Measurements from ENCODE around the gene ENTPD2. TPM values are rescaled to one million over a fixed set of nuclear protein-coding genes. Genes with fewer than 3 reads are reported as not detected.

The ENTPD2 gene
- total RNA-seq, 4 donors from 2014 or later: 0.22 to 0.55 TPM; not detected in 2

DNA sequence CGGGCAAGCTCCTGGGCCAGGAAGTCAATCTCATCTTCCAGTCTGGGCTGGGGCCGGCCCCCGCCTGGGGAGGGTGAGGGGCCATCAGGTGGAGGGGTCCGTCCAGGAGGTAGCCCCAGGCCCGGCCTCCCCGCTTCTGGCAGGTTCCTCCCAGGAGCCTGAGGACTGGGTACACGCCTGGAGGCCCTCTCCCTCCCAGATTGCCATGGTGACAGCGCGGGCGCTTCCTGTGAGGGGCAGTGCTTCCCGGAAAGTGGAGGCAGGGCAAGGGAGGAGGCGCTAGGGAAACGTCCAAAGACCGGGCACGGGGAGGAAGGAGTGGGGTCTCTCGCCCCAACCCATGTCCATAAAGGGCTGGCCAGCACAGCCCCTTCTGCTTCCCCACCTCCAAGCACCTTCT is 12.7 kb downstream of the ENTPD2 start:
- ATAC-seq (no peak), DNase-seq (no peak)
- in situ Hi-C loops (cut with MboI; ENCODE audit: low sequenced_read_pairs in 4 of 4): no loop called here
- Histone ChIP-seq H3K36me3 (peaks cover 0 to 12% of the 10 kb centered on the region in 2 donors), H3K27ac (no peak overlapping the region), H3K27me3 (no peaks in the 10 kb centered on the region), H3K4me1 (peaks cover 5 to 18% of the 10 kb centered on the region in 2 donors), H3K9me3 (no peaks in the 10 kb centered on the region), H3K4me3 (no peak overlapping the region)
- TF ChIP-seq, protein P1, sequence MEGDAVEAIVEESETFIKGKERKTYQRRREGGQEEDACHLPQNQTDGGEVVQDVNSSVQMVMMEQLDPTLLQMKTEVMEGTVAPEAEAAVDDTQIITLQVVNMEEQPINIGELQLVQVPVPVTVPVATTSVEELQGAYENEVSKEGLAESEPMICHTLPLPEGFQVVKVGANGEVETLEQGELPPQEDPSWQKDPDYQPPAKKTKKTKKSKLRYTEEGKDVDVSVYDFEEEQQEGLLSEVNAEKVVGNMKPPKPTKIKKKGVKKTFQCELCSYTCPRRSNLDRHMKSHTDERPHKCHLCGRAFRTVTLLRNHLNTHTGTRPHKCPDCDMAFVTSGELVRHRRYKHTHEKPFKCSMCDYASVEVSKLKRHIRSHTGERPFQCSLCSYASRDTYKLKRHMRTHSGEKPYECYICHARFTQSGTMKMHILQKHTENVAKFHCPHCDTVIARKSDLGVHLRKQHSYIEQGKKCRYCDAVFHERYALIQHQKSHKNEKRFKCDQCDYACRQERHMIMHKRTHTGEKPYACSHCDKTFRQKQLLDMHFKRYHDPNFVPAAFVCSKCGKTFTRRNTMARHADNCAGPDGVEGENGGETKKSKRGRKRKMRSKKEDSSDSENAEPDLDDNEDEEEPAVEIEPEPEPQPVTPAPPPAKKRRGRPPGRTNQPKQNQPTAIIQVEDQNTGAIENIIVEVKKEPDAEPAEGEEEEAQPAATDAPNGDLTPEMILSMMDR (IDR thresholded peaks at IDR 0.05 in 4 of 5, conservative IDR thresholded peaks at IDR 0.05 in 1 of 5): no peak
- no peak for TF ChIP-seq POLR2A (IDR thresholded peaks at IDR 0.05)
- intact Hi-C loops (cut with DNase I; ENCODE audit: low total_unique reads): no loop called here

DNA sequence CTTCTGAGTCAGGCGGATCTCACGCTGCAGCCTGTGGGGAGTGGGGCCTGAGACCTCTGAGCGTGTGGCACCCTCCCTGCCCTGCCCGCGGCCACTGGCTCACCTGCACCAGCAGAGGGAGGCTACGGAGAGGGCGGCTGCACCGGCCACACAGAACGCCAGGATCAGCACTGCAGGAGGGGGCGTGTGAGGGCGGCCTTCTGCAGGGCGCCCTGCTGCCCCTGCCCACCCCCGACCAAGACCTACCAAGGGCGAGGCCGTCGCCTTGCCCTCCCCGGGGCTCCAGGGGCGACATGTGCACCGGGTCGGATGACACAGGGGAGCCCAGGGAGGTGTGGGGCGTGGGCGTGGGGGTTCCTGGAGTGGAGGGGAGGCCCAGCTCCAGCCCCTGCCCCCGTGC is 13.3 kb downstream of the ENTPD2 start:
- H3K4me3 ChIP-seq: no peak overlapping the region
- ATAC-seq: no peak
- H3K4me1 ChIP-seq: peaks cover 5 to 16% of the 10 kb centered on the region in 2 donors
- intact Hi-C loops (cut with DNase I; ENCODE audit: low total_unique reads): no loop called here
- no peak for TF ChIP-seq POLR2A (IDR thresholded peaks at IDR 0.05)
- TF ChIP-seq, protein P1 (IDR thresholded peaks at IDR 0.05 in 4 of 5, conservative IDR thresholded peaks at IDR 0.05 in 1 of 5): no peak
- DNase-seq: no peak
- no peak overlapping the region for H3K27ac ChIP-seq
- H3K27me3 ChIP-seq: no peaks in the 10 kb centered on the region
- in situ Hi-C loops (cut with MboI; ENCODE audit: low sequenced_read_pairs in 4 of 4): no loop called here
- peaks cover 0 to 12% of the 10 kb centered on the region in 2 donors for H3K36me3 ChIP-seq
- H3K9me3 ChIP-seq: no peaks in the 10 kb centered on the region

DNA sequence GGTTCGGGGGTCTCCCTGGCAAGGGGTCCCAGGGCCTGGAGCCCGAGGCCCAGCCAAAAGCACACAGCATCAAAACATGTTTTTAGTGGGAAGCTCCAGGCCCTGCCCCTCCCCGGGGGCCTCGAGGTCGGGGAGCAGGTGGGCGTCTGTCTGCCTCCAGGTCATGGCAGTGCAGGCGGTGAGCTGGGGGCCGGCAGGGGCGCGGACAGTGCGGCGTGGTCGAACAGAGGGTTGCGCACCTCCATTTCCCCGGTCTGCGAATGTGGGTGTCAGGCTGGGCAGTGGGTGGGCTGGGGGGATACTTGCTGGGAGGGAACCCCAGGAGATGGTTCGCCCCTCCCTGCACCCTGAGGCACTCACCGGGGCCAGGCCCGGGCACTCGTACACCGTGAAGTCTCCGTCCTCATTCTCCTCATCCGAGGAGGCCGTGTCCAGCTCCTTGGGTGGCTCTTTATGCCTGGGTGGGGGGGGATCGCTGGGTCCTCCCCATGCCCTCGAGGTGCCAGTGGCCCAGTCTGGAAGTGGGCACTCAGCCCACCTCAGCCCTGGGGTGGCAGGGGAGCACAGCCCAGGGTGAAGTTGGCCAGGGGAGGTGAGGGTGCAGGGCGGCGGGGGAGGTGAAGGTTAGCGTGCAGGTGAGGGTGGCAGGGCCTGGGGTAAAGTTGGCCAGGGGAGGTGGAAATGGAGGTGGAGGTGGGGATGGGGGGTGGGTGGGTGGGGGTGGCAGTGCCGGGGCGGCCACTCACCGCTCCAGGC is 14.1 kb downstream of the ENTPD2 start:
- H3K4me3 ChIP-seq: no peak overlapping the region
- H3K36me3 ChIP-seq: peaks cover 0 to 12% of the 10 kb centered on the region in 2 donors
- no peak for ATAC-seq
- H3K27me3 ChIP-seq: peaks cover 0 to 1% (median 0%) of the 10 kb centered on the region in 3 donors
- H3K27ac ChIP-seq: no peak overlapping the region
- in situ Hi-C loops (cut with MboI; ENCODE audit: low sequenced_read_pairs in 4 of 4): loop anchor here in 3 of 4 donors (5.0 to 10.0 kb wide), 3 partner anchors 95 to 255 kb away; partner anchors contain the start of genes C8G (in 1 of the 3) and FBXW5 (in 1 of the 3)
- H3K4me1 ChIP-seq: peaks cover 4 to 9% of the 10 kb centered on the region in 2 donors
- DNase-seq: no peak
- no peak for TF ChIP-seq POLR2A (IDR thresholded peaks at IDR 0.05)
- TF ChIP-seq, protein P1 (IDR thresholded peaks at IDR 0.05 in 4 of 5, conservative IDR thresholded peaks at IDR 0.05 in 1 of 5): no peak
- intact Hi-C loops (cut with DNase I; ENCODE audit: low total_unique reads): no loop called here
- H3K9me3 ChIP-seq: no peaks in the 10 kb centered on the region

DNA sequence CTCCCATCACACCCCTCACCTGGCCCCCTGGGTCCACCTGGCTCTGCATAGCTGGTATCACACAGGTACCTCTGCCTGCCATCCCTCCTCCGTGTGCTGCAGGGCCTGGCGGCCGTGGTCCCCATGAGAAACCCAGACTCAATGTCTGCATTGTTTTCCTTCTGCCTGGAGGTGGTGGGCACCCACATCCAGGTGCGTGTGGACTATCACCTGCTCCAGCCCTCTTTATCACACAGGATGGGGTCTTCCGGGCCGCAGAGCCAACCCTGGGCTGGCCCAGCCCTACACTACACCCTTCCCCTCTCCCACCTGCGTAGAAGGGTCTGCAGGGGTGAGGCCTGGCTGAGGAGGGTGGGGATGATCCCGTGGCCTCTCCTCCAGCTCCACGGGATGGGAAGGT is 14.9 kb downstream of the ENTPD2 start:
- intact Hi-C loops (cut with DNase I; ENCODE audit: low total_unique reads): no loop called here
- in situ Hi-C loops (cut with MboI; ENCODE audit: low sequenced_read_pairs in 4 of 4): loop anchor here in 3 of 4 donors (5.0 to 10.0 kb wide), 3 partner anchors 94 to 254 kb away; partner anchors contain the start of genes C8G (in 1 of the 3) and FBXW5 (in 1 of the 3)
- H3K4me3 ChIP-seq: no peak overlapping the region
- H3K9me3 ChIP-seq: no peaks in the 10 kb centered on the region
- DNase-seq: no peak
- peaks cover 0 to 12% of the 10 kb centered on the region in 2 donors for H3K36me3 ChIP-seq
- TF ChIP-seq, protein P1 (IDR thresholded peaks at IDR 0.05 in 4 of 5, conservative IDR thresholded peaks at IDR 0.05 in 1 of 5): no peak
- no peak for TF ChIP-seq POLR2A (IDR thresholded peaks at IDR 0.05)
- peaks cover 0 to 6% (median 0%) of the 10 kb centered on the region in 3 donors for H3K27me3 ChIP-seq
- no peak overlapping the region for H3K27ac ChIP-seq
- no peak for ATAC-seq
- peaks cover 2 to 3% of the 10 kb centered on the region in 2 donors for H3K4me1 ChIP-seq
